Measurements from ENCODE around the gene OR5B12.
"Not testable (repeated sequence)": the region's sequence is repeated elsewhere in the genome, so short reads cannot be mapped to it uniquely, and the experiment has no call there.

OR5B12 gene

DNA sequence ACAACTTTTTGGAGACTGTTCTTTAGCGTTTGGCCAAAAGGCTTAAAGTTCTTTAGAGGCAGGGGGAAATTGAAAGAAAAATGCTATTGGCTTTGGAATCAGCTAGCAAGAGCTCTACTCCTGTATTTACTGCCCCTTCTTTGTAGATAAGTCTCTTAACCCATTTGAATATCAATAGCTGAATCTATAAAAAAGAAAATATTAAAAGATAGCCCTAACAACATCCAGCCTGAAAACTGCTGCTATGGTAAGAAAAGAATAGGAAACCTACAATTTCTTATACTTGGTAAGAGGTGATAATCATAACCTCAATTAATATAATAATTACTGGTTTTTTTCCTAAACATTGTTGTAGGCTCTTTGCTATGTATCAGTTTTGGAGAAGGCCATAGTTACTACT lies at the start of gene OR5B12:
Gene OR5B12 (minus strand): TSS at position 101 of the 400 bp plus-strand sequence. CDS start 2,085 bp downstream, outside the sequence.
- DNase-seq = no peak

DNA sequence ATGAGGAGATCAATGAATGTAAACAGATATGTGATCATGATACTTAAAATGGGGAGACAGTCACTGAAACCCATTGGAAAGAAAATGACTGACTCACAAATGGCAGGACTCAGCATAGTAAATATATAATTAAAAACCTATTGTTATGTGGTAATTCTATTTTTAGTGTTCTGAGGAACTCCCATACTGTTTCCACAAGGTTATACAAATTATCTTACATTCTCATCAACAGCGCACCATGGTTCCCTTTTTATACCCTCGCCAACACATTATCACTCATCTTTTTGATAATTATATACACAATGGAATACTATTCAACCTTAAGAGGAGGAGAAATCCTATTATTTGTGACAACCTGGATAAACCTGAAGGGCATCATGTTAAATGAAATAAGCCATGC lies 48.8 kb upstream of the OR5B12 start:
- DNase-seq = no peak

DNA sequence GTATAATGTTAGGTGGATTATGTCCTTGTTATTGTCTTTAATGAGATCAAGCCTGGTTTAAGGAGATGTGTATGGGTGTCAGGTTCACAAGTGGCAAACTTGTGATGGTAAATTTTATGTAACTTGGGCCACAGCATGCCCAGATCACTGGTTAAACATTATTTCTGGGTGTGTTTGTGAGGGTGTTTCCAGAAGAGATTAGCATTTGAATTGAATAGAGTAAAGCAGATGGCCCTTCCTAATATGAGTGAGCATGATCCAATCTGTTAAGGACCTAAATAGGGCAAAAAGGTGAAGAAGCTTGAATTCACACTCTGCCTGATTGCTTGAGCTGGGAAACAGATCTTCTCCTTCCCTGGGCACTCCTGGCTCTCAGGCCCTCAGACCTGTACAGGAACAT lies 45.1 kb upstream of the OR5B12 start:
- no peak for DNase-seq

DNA sequence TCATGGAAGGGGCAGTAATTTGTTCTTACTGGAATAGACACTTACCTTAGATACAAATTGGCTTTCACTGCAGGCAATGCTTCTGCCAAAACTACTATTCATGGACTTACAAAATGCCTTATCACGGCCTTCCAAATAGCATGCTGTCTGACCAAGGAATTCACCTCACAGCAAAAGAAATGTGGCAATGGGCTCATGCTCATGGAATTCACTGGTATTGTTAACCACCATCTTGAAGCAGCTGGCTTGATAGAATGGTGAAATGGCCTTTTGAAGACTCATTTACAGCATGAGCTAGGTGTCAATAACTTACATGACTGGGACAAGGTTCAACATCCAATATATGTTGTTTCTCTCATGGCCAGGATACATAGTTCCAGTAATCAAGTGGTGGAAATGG lies 43.9 kb upstream of the OR5B12 start:
- DNase-seq = no peak

DNA sequence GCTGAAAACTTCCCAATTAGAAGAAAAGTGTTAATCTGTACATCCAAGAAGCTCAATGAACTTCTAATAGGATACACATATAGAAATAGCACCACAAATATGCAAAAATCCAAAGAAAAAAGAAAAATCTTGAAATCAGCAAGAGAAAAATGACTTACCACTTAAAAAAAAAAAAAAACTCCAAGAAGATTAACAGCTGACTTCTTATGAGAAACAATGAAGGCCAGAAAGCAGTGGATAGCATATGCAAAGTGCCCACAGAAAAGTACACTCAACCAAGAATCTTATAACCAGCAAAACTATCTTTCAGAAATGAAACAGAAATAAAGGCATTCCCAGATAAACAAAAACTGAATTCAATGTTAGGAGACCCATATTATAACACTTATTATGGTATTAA lies 29.9 kb upstream of the OR5B12 start:
- DNase-seq = no peak

DNA sequence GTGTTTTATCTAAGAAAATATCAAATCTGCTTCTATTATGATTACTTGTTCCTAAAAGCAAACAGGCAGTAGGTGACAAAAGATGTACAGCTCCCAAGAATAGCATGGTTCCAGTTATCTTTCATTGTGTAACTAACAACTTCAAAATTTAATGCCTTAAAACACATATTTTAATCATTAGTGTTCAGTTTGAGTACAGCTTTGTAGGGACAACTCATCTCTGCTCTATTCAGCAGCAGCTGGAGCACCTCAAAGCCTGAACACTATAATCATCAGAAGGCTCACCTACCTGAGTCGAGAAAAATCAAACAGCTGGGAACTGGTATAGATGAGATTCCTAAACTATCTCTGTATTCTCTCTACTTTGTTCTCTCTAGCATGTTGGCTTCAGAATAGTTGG lies 24.3 kb upstream of the OR5B12 start:
- DNase-seq = no peak

DNA sequence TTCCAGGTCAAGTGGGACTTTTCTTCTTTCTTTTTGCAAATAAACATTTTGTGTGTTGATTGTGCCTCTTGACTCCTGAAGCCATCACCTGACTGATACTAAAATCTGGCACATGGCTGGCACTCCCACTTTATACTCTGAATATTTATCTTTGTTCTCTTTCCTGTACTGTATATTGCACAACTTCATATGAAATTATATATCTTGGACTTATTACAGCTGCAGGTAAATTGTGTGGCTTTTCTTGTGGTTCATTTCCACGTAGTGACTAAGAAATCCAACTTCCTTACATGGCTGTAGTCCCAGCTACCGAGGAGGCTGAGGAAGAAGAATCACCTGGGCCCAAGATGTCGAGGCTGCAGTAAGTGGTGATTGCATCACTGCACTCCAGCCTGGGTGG lies 23.7 kb upstream of the OR5B12 start:
- DNase-seq = no peak

DNA sequence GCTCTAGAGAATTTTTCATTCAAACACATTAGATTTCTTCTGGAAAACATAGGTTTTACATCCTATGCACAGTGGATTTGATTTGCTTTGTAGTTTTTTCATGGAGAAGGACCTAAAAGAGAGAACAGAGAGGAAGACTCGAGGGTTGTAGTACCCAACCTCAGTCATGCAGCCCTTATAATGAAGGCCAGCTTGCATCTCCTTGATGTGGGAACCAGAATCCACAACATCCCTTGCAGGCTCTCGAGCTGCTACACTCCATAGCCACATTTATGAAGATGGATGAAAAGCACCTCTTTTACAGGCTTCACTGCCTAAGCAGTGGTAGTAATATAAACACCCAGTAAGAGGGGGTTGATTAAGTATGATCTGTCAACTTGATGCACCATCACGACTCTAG lies 9.5 kb upstream of the OR5B12 start:
- DNase-seq = no peak

DNA sequence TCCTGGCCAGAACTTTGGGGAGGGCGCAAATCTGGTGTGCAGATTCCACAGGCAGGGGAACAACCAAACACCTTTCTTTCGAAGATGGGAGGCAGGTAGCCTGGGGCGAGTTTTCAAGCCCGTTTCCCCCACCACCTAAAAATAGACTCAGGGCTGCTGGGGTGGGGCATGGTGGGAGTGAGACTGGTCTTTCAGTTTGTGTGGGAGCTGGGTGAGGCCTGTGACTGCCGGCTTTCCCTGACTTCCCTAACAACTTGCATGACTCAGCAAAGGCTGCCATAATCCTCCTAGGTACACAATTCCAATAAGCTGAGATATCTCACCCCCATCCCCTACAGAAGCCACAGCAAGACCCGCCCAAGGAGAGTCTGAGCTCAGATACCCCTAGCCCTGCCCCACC lies 4.3 kb upstream of the OR5B12 start:
- DNase-seq = no peak

DNA sequence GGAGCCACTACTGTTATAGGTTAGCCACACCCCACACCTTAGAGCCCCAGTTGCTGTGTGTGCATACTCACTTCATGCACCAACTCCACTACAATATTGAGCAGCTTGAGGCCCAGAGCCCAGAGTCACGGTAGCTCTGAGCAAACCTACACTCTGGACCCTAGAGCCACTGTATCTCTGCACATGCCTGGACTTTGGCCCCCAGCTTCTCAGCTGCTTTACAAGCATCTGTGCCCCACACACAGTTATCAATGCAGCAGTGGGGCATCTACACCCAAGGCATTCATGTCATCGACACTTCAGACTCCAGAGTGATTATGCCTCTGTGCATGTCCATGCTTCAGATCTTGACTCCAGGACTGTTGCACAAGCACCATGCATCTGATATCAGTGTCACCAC lies 2.3 kb upstream of the OR5B12 start:
- DNase-seq = no peak

DNA sequence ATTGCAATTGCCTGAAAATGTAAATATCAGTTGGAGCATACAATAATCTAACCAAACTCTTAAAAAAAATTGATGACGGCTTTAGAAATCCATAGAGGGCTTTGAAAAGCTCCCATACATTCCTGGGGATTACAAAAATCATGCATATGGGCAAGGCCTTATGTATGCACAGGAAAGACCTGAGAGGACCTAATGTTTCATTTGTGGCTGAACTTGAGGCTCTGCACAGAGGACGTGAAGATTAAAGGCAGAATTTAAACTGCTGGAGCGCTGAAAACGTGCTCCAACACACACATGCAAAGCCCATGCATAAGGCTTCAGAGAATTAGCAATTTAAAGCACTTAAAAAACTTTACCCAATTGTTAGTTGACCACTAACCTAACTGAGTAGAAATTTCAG lies 3.5 kb downstream of the OR5B12 start:
- DNase-seq = no peak

DNA sequence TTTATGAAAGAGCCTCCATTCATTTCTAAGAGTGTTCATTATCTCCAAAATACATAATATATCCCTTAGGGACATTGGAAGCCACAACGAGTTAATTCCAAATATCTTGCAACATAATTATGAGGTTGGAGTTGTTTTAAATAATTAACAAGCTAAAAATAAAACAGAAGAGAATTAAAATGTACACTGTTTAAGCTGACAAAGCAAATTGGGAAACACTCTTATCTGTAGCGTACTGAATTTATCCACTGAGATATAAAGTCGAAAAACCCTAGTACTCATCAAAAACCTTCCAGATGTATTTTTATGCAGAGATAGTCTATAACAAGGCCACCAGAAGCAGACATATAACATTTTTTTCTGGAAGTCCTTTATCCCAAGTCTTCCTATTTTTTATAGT lies 7.8 kb downstream of the OR5B12 start:
- DNase-seq = no peak

DNA sequence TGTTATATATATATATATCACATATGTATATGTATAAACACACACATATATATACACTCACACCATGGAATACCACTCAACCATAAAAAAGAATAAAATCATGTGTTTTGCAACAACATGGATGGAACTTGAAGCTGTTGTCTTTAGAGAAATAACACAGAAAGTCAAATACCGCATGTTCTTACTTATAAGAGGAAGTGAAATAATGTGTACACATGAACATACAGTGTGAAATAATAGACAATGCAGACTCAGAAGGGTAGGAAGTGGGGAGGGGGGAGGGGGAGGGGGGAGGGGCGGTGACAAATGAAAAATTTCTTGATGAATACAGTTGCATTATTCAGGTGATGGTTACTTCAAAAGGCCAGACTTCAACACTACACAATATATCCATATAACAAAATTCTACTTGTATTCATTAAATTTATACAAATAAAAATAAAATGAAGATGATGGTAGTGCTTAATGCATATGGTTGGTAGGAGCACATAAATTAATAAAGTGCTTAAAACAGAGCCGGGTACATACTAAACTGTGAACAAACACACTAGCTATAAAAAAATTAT lies 8.3 kb downstream of the OR5B12 start:
- DNase-seq = no peak

DNA sequence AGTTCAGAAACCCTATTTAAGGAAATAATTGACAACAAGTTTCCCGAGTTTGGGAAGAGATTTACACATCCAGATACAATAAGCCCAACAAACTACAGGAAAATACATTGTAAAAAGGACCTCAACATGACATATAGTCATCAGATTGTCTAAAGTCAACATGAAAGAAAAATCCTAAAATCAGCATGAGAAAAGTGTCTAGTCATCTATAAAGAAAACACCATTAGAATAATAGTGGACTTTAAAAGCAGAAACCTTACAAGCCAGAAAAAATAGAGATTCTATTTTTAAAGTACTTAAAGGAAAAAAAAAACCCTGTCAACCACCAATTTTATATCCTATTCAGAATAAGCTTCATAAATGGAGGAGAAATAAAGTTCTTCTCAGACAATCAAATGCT lies 12.8 kb downstream of the OR5B12 start:
- DNase-seq = no peak

DNA sequence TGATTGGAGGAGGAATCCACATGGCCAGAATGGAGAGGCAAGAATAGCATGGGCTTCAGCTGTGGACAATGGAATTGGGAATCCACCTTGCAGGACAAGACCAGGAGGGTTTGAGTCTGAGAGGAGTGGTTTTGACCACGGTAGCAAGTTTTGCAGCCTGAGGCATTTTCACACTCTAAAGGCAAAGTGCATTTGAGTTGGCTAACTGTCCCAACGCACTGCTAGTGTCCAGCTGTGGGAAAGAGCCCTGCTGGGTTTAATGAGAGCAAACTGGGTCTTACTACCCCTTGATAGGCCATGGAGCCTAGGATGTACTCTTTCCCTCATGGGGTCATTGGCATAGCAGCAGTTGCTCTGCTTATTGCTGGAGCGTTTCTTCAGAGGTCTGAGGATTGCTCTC lies 14.0 kb downstream of the OR5B12 start, which contains the start of gene OR5B2:
Gene OR5B2 (minus strand): TSS at position 101 of the 400 bp plus-strand sequence. CDS start 4,860 bp downstream, outside the sequence.
- no peak for DNase-seq

DNA sequence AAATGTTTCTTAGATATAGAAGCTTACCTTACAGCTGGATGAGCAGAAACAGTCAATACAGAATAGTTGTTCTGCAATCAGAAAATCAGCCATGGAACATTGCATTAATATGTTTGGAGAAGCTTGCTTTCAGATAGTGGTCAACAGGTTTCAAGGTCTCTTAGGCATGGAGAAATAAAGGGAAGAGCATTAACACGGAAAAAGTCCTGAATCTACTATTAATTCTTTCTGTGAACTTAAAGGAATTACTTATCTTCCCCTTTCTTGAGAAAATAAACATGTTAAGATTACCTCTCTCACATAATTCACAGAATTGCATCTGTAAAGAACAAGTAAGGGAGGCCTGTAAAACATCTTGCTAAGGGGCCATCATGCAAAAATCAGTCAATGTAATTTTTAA lies 35.3 kb downstream of the OR5B12 start, which contains the start of gene OR5B3:
Gene OR5B3 (minus strand): TSS at position 101 of the 400 bp plus-strand sequence. CDS start 3,465 bp downstream, outside the sequence.
- no peak for DNase-seq

DNA sequence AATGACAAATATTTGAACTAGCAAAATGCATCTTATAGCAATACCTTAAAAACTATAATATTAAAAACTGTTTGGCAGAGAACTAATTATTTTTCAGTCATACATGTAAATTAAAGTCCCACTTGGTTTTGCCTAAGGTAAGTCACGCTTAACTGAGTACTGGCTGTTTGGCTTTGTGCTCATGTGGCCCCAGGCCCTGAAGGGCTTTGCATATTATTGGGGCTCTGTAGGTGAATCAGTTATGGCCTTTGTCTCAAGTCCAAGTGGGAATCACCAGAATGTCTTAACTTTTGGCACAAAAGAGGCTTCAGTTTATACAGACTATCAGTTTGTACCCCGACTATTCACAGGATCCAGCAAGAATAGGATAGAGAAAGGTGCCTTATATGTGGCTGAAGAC lies 42.4 kb downstream of the OR5B12 start:
- DNase-seq = not testable (repeated sequence)

DNA sequence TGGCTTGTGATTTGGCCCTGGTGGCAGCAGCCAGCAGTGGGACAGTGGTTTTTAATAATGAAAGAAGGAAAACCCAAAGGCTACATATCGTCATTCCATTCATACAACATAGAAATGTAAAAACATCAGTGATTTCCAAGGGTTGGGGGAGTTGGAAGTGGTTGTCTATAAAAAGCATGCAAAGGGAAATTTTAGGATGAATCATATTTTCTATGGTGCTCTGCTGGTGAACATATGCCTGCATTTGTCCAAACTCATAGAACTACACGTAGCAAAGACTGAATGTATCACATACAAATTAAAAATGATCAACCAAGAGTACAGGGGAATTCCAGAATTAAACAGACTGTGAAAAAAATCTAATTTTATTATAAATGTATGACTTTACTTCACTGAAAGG lies 46.5 kb downstream of the OR5B12 start:
- no peak for DNase-seq

DNA sequence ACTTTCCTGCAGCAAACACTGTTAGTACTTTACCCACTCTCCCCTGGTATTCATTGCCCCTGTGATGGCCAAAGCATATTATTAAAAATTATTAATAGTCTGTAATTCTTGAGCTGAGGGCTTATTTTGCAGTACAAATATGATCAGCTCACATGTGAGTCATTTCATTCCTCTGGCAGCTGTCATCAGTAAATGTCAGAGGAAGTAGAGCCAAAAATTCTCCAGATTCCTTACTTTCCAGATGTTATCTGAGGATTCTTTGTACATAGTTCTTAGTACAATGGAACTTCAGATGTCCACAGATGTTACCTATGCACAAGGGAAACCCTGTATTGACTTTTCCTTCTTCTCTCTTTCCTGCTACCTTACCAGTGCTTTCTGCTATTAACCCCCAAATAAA lies 47.8 kb downstream of the OR5B12 start:
- DNase-seq = no peak

DNA sequence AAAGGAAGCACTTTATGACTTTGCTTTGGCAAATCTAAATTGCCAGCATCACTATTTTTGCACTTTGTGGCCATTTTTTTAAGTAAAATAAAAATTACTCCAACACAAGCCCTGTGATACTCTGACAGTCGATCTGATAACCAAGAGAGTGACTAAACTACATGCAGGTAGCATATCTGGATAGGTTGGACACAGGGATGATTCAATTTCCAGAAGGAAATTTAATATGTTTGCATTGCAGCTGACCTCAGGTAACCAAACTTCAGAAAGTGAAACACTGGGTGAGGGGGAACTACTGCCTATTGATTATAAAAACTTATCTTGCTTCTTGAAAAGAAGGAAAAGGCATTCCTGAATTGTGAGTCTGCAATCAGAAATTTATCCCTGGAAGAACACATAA lies 49.3 kb downstream of the OR5B12 start:
- DNase-seq = no peak

DNA sequence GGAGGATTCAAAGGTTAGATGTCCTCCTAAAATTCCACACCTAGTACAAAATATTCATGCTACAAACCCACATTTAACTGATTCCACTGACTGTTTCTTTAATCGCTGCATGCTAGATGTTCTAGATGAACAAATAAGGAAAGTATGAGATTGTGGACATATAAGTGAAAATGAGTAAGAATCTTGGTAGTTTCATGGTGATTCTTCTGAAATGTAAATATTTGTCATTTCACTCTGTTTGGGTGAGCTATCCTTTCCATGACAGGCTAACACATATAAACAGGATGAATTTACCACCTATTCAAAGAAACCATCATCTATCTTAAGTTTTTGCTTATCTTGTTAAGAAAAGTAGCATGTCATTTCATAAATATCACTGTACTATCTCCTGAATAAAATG lies 50.2 kb downstream of the OR5B12 start:
- no peak for DNase-seq

DNA sequence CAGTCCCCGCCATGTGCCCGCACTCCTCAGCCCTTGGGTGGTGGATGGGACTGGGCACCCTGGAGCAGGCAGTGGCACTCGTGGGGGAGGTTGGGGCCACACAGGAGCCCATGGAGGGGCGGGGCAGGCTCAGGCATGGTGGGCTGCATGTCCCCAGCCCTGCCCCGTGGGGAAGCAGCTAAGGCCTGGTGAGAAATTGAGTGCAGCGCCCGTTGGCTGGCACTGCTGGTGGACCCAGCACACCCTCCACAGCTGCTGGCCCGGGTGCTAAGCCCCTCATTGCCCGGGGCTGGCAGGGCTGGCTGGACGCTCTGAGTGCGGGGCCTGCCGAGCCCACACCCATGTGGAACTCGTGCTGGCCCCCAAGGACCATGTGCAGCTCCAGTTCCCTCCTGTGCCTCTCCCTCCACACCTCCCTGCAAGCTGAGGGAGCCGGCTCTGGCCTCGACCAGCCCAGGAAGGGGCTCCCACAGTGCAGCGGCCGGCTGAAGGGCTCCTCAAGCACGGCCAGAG lies 51.4 kb downstream of the OR5B12 start:
- no peak for DNase-seq
